Calu3 (cell line): ENCODE results near the gene C4orf50. TPM values are rescaled to one million over a fixed set of nuclear protein-coding genes. Genes with fewer than 3 reads are reported as not detected.

Source experiments
- BruUV-seq: library from RNA; stranded (reverse); fragments of 400-500 nt; replicated peaks from 2 replicates; lab custom pipeline; 2021; lab: Mats Ljungman, UMichigan
- CTCF ChIA-PET: fragments of 300-600 bp; sonication (Branson Sonifier 250); formaldehyde crosslinking; loops from one replicate; lab custom pipeline; 2022; ENCODE audit warnings: antibody characterized with exemption; lab: Charles Lee
- DNase-seq: peaks from one replicate; pipeline ENCODE4 v3.0.0; 2022
- H3K27ac Mint-ChIP-seq: one replicate; pipeline ENCODE4 v1.8.0; 2022; ENCODE audit warnings: mixed read lengths; ENCODE audit not compliant: unreplicated experiment
- H3K27me3 Mint-ChIP-seq: one replicate; pipeline ENCODE4 v1.8.0; 2022; ENCODE audit warnings: mixed read lengths; ENCODE audit not compliant: unreplicated experiment
- H3K36me3 Mint-ChIP-seq: one replicate; pipeline ENCODE4 v1.8.0; 2022; ENCODE audit warnings: mild to moderate bottlenecking, moderate library complexity, mixed read lengths; ENCODE audit not compliant: insufficient read depth, unreplicated experiment
- H3K4me1 Mint-ChIP-seq: one replicate; pipeline ENCODE4 v1.8.0; 2022; ENCODE audit warnings: mild to moderate bottlenecking, low read depth, mixed read lengths; ENCODE audit not compliant: unreplicated experiment
- H3K4me3 Mint-ChIP-seq: one replicate; pipeline ENCODE4 v1.8.0; 2022; ENCODE audit warnings: mild to moderate bottlenecking, low read depth, moderate library complexity, mixed read lengths; ENCODE audit not compliant: unreplicated experiment
- H3K9me3 Mint-ChIP-seq: one replicate; pipeline ENCODE4 v1.8.0; 2022; ENCODE audit warnings: low read depth, mixed read lengths; ENCODE audit not compliant: unreplicated experiment
- intact Hi-C: fragments of 100-400 bp; cut with micrococcal nuclease; formaldehyde crosslinking; loops from one replicate; pipeline ENCODE4 v1.10.0; 2022; ENCODE audit not compliant: unreplicated experiment
- total RNA-seq: library from RNA; stranded (reverse); gene quantifications from 2 replicates; pipeline ENCODE4 v1.2.3, GENCODE V29; 2022
- TF ChIP-seq, protein P1 (sequence below): fragments of 200-600 bp; IDR thresholded peaks from one replicate; pipeline ENCODE4 v1.8.0; 2022; ENCODE audit warnings: antibody characterized with exemption; ENCODE audit not compliant: unreplicated experiment

Gene C4orf50
- total RNA-seq, 1 experiment from 2014 or later: not detected

DNA sequence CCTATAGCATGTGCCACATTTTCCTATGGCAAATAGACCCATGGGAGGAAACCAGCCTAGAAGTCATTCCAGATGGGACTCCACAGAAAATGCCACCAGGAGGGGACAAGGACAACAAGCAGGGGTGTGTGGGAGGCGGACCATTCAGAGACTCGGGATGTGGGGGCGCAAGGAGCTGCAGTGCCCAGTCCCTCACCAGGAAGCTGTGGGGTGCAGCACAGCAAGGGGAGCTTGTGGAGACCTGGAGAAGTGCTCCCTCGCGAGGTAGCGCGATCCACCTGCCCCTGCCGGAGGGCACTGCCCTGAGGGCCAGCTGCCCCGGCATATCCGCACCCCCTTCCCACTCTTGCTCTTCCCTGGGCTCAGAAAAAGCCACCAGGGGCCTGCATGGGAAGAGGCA lies 45.5 kb upstream of the C4orf50 start:
- no peaks in the 10 kb centered on the region for H3K36me3 Mint-ChIP-seq
- no peak for DNase-seq
- H3K27me3 Mint-ChIP-seq: peaks cover 48% of the 10 kb centered on the region
- intact Hi-C loops: no loop called here
- TF ChIP-seq, protein P1, sequence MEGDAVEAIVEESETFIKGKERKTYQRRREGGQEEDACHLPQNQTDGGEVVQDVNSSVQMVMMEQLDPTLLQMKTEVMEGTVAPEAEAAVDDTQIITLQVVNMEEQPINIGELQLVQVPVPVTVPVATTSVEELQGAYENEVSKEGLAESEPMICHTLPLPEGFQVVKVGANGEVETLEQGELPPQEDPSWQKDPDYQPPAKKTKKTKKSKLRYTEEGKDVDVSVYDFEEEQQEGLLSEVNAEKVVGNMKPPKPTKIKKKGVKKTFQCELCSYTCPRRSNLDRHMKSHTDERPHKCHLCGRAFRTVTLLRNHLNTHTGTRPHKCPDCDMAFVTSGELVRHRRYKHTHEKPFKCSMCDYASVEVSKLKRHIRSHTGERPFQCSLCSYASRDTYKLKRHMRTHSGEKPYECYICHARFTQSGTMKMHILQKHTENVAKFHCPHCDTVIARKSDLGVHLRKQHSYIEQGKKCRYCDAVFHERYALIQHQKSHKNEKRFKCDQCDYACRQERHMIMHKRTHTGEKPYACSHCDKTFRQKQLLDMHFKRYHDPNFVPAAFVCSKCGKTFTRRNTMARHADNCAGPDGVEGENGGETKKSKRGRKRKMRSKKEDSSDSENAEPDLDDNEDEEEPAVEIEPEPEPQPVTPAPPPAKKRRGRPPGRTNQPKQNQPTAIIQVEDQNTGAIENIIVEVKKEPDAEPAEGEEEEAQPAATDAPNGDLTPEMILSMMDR: no peak
- no peaks in the 10 kb centered on the region for H3K4me1 Mint-ChIP-seq
- CTCF ChIA-PET: no interaction called here
- H3K4me3 Mint-ChIP-seq: no peak overlapping the region
- no peaks in the 10 kb centered on the region for H3K9me3 Mint-ChIP-seq
- BruUV-seq: no TSS peak
- no peak overlapping the region for H3K27ac Mint-ChIP-seq

DNA sequence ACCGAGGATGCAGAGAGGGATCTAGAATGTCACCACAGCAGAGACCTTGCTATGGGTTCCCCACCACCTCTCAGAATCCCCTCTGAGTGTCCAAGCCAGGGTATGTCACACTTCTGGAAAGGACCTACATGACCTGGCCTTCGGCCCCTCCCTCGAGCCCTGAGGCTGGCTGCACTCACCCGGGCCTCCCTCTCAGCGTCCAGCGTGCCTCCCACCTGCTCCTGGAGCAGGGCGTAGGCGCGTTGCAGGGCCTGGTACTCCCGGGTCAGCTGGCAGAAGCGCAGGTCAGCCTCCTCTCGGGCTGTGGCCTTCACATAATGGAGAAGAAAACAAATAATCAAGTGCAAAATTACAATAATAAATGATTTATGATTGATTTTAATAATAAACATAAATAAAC lies 43.9 kb upstream of the C4orf50 start:
- Mint-ChIP-seq H3K27ac (no peak overlapping the region), H3K4me1 (no peaks in the 10 kb centered on the region), H3K4me3 (no peak overlapping the region), H3K9me3 (no peaks in the 10 kb centered on the region), H3K36me3 (no peaks in the 10 kb centered on the region), H3K27me3 (peaks cover 36% of the 10 kb centered on the region)
- no TSS peak for BruUV-seq
- intact Hi-C loops: no loop called here
- CTCF ChIA-PET: no interaction called here
- TF ChIP-seq, protein P1: no peak
- DNase-seq: no peak

- intact Hi-C loops: no loop called here
- no peaks in the 10 kb centered on the region for H3K36me3 Mint-ChIP-seq
- no TSS peak for BruUV-seq
Measured at GRCh38 chr4:6059375-6059805, 41.2 kb upstream of the C4orf50 start.

DNA sequence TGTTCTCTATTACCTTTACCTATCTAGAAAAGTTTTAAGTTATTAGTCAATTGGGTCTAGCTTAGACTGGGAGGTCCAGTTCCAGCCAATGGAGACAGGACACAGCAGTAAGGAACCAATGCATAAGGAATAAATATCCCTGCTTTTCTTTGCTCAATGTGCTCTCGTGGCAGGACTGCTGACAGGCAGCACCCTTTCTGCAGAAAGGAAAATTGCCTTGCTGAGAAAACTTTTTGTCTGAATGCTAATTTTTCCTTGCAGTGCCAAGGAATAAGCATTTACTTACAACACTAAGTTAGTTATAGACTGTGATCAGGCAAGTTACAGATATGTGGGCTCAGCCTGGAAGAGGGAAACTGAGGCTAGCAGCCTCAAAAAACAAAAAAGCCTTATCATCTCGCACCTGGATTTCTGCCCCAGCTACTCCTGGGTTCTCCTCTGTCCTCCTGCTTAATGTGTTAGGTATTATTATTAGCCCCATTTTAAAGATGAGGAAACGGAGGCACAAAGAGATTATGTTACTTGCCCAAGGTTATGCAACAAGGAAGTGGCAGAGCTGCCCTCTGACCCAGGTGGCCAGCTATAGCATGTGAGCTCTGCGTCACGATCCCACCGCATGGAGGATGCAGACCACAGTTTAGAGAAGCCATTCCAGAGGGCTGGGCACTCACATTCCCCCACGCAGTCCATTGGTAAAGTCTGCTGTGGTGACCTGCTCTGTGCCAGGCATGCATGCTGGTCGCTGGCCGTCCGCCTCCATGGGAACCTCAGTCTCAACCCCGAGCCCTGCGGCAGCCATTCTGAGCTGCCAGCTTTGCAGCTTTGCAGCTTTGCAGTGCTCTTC lies 40.5 kb upstream of the C4orf50 start:
- Mint-ChIP-seq H3K27ac (no peak overlapping the region), H3K4me3 (no peak overlapping the region), H3K9me3 (no peaks in the 10 kb centered on the region), H3K27me3 (peaks cover 8% of the 10 kb centered on the region), H3K4me1 (no peaks in the 10 kb centered on the region), H3K36me3 (no peaks in the 10 kb centered on the region)
- intact Hi-C loops: no loop called here
- DNase-seq: no peak
- CTCF ChIA-PET: no interaction called here
- BruUV-seq: no TSS peak
- TF ChIP-seq, protein P1: no peak

More at GRCh38 chr4:6059375-6059805, 41.2 kb upstream of the C4orf50 start:
- Mint-ChIP-seq H3K4me3 (no peak overlapping the region), H3K9me3 (no peaks in the 10 kb centered on the region), H3K27ac (no peak overlapping the region), H3K4me1 (no peaks in the 10 kb centered on the region), H3K27me3 (peaks cover 13% of the 10 kb centered on the region)
- TF ChIP-seq, protein P1: no peak
- CTCF ChIA-PET: no interaction called here
- DNase-seq: no peak
